HG03520 (cell line): Measurements from ENCODE around the gene STH.

ENCODE experiments used
- ATAC-seq: cut with Tn5 transposase; IDR thresholded peaks from one replicate; pipeline ENCODE4 v1.9.1; 2021; ENCODE audit warnings: mild to moderate bottlenecking, moderate library complexity; ENCODE audit not compliant: unreplicated experiment

The STH gene

GRCh38 chr17:45983614-45984310, 15.3 kb upstream of the STH start:
- no peak for ATAC-seq

DNA sequence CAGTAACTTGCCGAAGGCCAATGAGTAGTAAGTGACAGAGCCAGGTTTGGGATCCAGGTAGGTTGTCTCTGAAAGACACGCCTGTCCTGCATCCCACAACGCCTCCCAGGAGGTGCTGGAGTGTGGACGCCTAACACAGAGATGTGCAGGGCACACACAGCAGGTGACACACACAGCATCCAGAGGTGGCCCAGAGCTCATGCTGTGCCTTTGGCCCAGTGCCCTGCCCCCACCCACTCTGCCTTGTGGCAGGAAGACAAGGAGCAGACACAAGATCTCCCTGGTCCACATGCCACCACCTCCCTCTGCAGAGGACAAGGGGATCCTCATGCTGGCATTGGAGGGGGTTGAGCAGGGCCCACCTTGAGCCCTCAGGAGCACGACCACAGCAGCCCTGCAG, 14.7 kb upstream of the STH start:
- ATAC-seq: no peak

DNA sequence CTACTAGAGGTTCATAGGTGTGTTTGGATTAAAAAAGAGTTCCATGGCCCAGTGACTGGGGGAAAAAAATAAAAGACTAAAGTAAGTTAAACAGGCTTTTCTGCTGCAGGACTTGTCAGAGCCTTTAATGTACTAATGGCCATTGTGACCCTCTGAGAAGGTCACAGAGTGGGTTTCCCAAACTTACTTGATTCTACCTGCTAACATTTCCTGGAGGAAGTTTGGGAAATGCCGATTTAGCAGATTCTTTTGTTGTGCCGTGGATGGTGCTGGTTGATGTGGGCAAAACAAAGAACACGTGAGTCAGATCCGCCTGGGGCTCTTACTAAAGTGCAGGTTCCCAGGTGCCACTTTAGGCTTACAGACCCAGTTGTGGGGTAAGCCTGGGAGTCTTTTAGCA, 13.6 kb upstream of the STH start:
- no peak for ATAC-seq

GRCh38 chr17:45986056-45986455, 13.0 kb upstream of the STH start:
- no peak for ATAC-seq

DNA sequence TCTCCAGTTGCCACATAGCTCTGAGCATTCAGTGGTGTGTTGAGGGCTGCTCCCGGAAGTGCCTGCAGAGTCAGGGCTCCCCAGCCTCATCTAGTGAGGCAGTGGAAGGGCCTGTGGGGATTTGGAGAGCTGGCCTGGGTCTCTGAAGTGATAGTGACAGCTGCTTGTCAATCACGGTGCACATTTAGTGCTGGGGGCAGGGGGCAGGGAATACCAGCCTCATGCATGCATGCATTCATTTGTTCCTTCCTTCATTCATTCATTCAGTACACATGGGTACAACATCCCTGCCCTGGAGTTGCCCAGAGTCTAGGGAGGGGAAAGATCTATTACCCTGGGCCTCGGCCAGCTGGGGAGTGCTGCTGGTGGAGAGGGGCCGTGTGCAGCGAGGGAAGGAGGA, 11.3 kb upstream of the STH start:
- no peak for ATAC-seq

GRCh38 chr17:45989759-45990158, 9.3 kb upstream of the STH start:
- no peak for ATAC-seq

GRCh38 chr17:45990886-45991285, 8.2 kb upstream of the STH start:
- no peak for ATAC-seq

DNA sequence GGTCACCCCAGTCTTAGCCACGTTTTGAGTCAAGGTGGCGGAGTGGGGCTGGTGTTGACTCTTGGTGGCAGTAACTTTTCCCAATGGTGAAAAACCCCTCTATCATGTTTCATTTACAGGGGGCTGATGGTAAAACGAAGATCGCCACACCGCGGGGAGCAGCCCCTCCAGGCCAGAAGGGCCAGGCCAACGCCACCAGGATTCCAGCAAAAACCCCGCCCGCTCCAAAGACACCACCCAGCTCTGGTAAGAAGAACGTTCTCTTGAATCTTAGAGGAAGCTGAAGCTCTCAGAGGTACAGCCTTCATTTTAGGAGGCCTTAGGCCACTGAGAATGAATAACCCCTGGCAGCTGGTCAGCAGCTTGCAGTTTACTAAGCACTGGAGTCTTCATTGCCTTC, 7.7 kb upstream of the STH start:
- no peak for ATAC-seq

DNA sequence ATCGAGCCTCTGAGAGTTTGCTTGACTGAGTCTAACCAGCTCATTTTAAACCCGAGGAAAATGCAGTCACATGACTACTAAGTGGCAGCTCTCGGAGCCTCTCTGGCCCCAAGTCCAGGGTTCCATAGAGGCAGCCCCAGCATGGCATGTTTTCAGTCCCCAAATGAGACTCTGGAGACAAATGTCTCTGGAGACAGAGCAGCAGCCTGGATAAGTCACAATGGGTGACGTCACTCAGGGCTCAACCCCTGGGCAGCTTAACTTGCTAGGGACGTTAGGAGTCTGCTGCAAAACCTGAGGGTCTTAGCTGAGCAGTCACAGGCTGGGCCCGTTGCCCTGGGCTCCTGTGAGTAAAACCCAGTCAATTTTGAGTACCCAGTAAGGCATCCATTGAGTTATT, 6.9 kb upstream of the STH start:
- ATAC-seq: no peak

DNA sequence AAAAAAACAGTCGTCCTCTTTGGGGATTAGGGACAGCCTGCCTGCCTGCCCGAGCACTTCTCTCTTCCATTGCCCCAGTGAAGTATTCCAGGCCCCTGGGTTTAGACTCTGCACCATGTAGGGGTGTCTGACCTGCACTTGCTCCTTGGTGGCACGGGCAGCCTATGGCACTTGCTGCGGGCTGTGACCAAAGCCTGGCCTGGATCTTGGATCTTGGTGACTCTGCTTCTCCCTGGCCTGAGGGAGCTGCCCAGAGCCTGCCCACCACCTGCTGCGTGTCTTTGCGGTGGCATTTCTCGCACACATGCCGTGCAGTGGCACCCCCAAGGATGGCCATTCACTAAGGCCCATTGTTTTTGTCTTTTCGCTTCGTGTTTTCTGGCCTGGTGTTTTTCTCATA, 6.1 kb upstream of the STH start:
- ATAC-seq: no peak

GRCh38 chr17:45993962-45994627, 5.0 kb upstream of the STH start:
- no peak for ATAC-seq

GRCh38 chr17:45994987-45995386, 4.1 kb upstream of the STH start:
- no peak for ATAC-seq

DNA sequence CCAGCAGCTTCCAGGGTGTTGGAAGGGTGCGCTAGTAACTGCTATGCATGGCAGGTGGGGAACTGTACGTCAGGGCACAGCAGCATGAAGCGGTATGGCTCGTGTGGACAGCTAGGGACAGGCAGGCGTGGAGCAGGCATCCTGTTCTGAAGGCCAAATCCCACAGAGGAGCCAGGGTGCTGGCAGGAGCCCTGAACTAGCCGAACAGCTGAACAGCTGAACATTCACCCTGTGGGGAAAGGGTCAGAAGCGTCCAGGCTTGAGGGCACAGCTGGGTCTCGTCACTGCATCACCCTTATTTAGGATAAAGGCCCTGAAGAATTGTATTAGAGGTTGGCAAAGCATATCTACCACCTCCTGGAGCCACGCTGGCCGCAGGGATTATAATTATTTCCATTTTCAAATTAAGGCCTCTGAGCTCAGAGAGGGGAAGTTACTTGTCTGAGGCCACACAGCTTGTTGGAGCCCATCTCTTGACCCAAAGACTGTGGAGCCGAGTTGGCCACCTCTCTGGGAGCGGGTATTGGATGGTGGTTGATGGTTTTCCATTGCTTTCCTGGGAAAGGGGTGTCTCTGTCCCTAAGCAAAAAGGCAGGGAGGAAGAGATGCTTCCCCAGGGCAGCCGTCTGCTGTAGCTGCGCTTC, 3.3 kb upstream of the STH start:
- ATAC-seq: no peak

GRCh38 chr17:45996282-45996937, 2.6 kb upstream of the STH start:
- no peak for ATAC-seq

GRCh38 chr17:45997166-45997565, 1.9 kb upstream of the STH start:
- no peak for ATAC-seq

DNA sequence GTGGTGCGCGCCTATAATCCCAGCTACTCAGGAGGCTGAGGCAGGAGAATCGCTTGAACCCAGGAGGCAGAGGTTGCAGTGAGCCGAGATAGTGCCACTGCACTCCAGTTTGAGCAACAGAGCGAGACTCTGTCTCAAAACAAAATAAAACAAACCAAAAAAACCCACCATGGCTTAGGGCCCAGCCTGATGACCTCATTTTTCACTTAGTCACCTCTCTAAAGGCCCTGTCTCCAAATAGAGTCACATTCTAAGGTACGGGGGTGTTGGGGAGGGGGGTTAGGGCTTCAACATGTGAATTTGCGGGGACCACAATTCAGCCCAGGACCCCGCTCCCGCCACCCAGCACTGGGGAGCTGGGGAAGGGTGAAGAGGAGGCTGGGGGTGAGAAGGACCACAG, 1.4 kb upstream of the STH start:
- no peak for ATAC-seq

GRCh38 chr17:45999900-46000290, 845 bp downstream of the STH start:
- no peak for ATAC-seq

- ATAC-seq: no peak
Observed at GRCh38 chr17:46000292-46000691, 1.2 kb downstream of the STH start.

- no peak for ATAC-seq
Observed at GRCh38 chr17:46000757-46001156, 1.7 kb downstream of the STH start.

GRCh38 chr17:46001390-46002310, 2.6 kb downstream of the STH start:
- no peak for ATAC-seq
